A549 (cell line): ENCODE measurements around the gene NRXN3. TPM values are rescaled to one million over a fixed set of nuclear protein-coding genes. Genes with fewer than 3 reads are reported as not detected.

ENCODE experiments used
- ATAC-seq, 2 experiments: fragments of 200-7000 bp in 1 of 2; fragments of >200 bp in 1 of 2; cut with Nextera tagmentation in 1 of 2; cut with Tn5 transposase in 1 of 2; 3 replicates each; pipeline versions ENCODE4 v1.8.0 to v1.9.1; 2018 to 2020; ENCODE audit warnings: mild to moderate bottlenecking in 1 of 2, moderate library complexity in 1 of 2
- CTCF ChIA-PET: fragments of 300-600 bp; sonication (Branson Sonifier 250); formaldehyde crosslinking; extraction: SDS; loops from one replicate; lab custom pipeline; 2021; ENCODE audit warnings: antibody characterized with exemption, inconsistent platforms; lab: Yijun Ruan, JAX
- POLR2A ChIA-PET: fragments of 350-600 bp; formaldehyde crosslinking; extraction: SDS; loops from one replicate; lab custom pipeline; 2021; ENCODE audit warnings: antibody characterized with exemption, inconsistent platforms; lab: Yijun Ruan, JAX
- DNase-seq, 2 experiments: peaks; one replicate each; pipeline versions ENCODE4 v3.0.0 to v3.0.0-alpha.2; 2011 to 2016; ENCODE audit warnings: low read depth in 1 of 2, low spot score in 1 of 2
- FAIRE-seq: peaks from 2 replicates; lab custom pipeline; 2011; peaks lifted over from hg19 to GRCh38; lab: Jason Lieb, UNC
- H3K27ac ChIP-seq, 2 experiments: fragments of >200 bp; sonication (Bioruptor Twin); formaldehyde crosslinking; 3 replicates each; pipeline ENCODE4 v1.5.1; 2016 to 2017
- H3K4me1 ChIP-seq: fragments of >200 bp; sonication (Bioruptor Twin); formaldehyde crosslinking; 3 replicates; pipeline ENCODE4 v1.6.1; 2016
- H3K4me2 ChIP-seq: fragments of >200 bp; sonication (Bioruptor Twin); formaldehyde crosslinking; 3 replicates; pipeline ENCODE4 v1.6.1; 2016
- H3K4me3 ChIP-seq: fragments of >200 bp; sonication (Bioruptor Twin); formaldehyde crosslinking; 3 replicates; pipeline ENCODE4 v1.5.1; 2016
- H3K9me3 ChIP-seq: fragments of >200 bp; sonication (Bioruptor Twin); formaldehyde crosslinking; 3 replicates; pipeline ENCODE4 v1.6.1; 2016
- CBX2 ChIP-seq: fragments of 200-600 bp; sonication (generic); IDR thresholded peaks from 2 replicates; pipeline ENCODE4 v1.6.1; 2016; ENCODE audit warnings: low read depth, mild to moderate bottlenecking, borderline replicate concordance
- CBX8 ChIP-seq: fragments of 200-600 bp; sonication (generic); IDR thresholded peaks from 2 replicates; pipeline ENCODE4 v1.6.1; 2016
- CHD2 ChIP-seq: fragments of 150-350 bp; IDR thresholded peaks from 2 replicates; pipeline ENCODE4 v1.6.1; 2014; ENCODE audit warnings: low read length; ENCODE audit not compliant: partially characterized antibody
- EHF ChIP-seq: fragments of 250-450 bp; sonication (Bioruptor Pico); IDR thresholded peaks from 2 replicates; pipeline ENCODE4 v1.5.0; 2020; ENCODE audit warnings: mild to moderate bottlenecking
- EP300 ChIP-seq, 2 experiments: fragments of >200 bp; sonication (Bioruptor Twin); formaldehyde crosslinking; IDR thresholded peaks; 2 replicates in 1 of 2; 3 replicates in 1 of 2; pipeline ENCODE4 v1.6.1; 2016 to 2017
- FOXS1 ChIP-seq: fragments of 250-450 bp; sonication (Bioruptor Pico); IDR thresholded peaks from 2 replicates; pipeline ENCODE4 v1.5.0; 2020; ENCODE audit warnings: mild to moderate bottlenecking, moderate library complexity
- HES2 ChIP-seq: fragments of >200 bp; sonication (Bioruptor Twin); formaldehyde crosslinking; IDR thresholded peaks from 2 replicates; pipeline ENCODE4 v1.6.1; 2016
- HEYL ChIP-seq: fragments of 250-450 bp; sonication (Bioruptor Pico); IDR thresholded peaks from 2 replicates; pipeline ENCODE4 v1.8.0; 2021; ENCODE audit warnings: mild to moderate bottlenecking, moderate library complexity
- HOXA7 ChIP-seq: fragments of 250-450 bp; sonication (Bioruptor Pico); IDR thresholded peaks from 2 replicates; pipeline ENCODE4 v1.5.0; 2020; ENCODE audit warnings: mild to moderate bottlenecking, moderate library complexity
- HOXB13 ChIP-seq: fragments of 250-450 bp; sonication (Bioruptor Pico); IDR thresholded peaks from 2 replicates; pipeline ENCODE4 v1.5.0; 2020; ENCODE audit warnings: low read depth, mild to moderate bottlenecking, moderate library complexity
- HOXB5 ChIP-seq: fragments of 250-450 bp; sonication (Bioruptor Pico); IDR thresholded peaks from 2 replicates; pipeline ENCODE4 v1.5.0; 2020; ENCODE audit warnings: mild to moderate bottlenecking, moderate library complexity
- JUN ChIP-seq, 2 experiments: fragments of >200 bp; sonication (Bioruptor Twin); formaldehyde crosslinking; IDR thresholded peaks; 2 replicates in 1 of 2; 3 replicates in 1 of 2; pipeline ENCODE4 v1.6.1; 2016 to 2017
- KDM5A ChIP-seq: fragments of 200-600 bp; sonication (generic); IDR thresholded peaks from 2 replicates; pipeline ENCODE4 v1.6.1; 2016; ENCODE audit warnings: antibody characterized with exemption, mild to moderate bottlenecking
- MAFK ChIP-seq: fragments of 450-650 bp; IDR thresholded peaks from 2 replicates; pipeline ENCODE4 v1.6.1; 2014; ENCODE audit not compliant: partially characterized antibody
- MAZ ChIP-seq: fragments of 150-350 bp; IDR thresholded peaks from 2 replicates; pipeline ENCODE4 v1.6.1; 2014; ENCODE audit warnings: antibody characterized with exemption, low read depth, low read length, borderline replicate concordance
- NFE2L2 ChIP-seq: fragments of 150-350 bp; conservative IDR thresholded peaks from 2 replicates; pipeline ENCODE4 v1.6.1; 2014; ENCODE audit warnings: low read length
- PHF8 ChIP-seq: fragments of 200-600 bp; sonication (generic); IDR thresholded peaks from 2 replicates; pipeline ENCODE4 v1.6.1; 2016; ENCODE audit warnings: low read depth, mild to moderate bottlenecking, antibody characterized with exemption, moderate library complexity, borderline replicate concordance
- POLR2AphosphoS2 ChIP-seq: conservative IDR thresholded peaks from 2 replicates; pipeline ENCODE4 v1.6.1; 2012; ENCODE audit warnings: low read length, improper control_type of control experiment, inconsistent platforms
- RAD21 ChIP-seq, 2 experiments: fragments of >200 bp in 1 of 2; sonication (Bioruptor Twin) in 1 of 2; formaldehyde crosslinking in 1 of 2; IDR thresholded peaks in 1 of 2; conservative IDR thresholded peaks in 1 of 2; 2 replicates in 1 of 2; 3 replicates in 1 of 2; pipeline ENCODE4 v1.6.1; 2012 to 2018; ENCODE audit warnings: inconsistent platforms in 1 of 2
- REST ChIP-seq: fragments of 200-600 bp; sonication (generic); IDR thresholded peaks from 2 replicates; pipeline ENCODE4 v1.6.1; 2016; ENCODE audit warnings: antibody characterized with exemption, mild to moderate bottlenecking, moderate library complexity
- RFX5 ChIP-seq: fragments of 450-650 bp; IDR thresholded peaks from 2 replicates; pipeline ENCODE4 v1.7.1; 2014; ENCODE audit warnings: antibody characterized with exemption, mild to moderate bottlenecking, moderate library complexity
- RNF2 ChIP-seq: fragments of 200-600 bp; sonication (generic); IDR thresholded peaks from 2 replicates; pipeline ENCODE4 v1.6.1; 2016; ENCODE audit warnings: low read depth, mild to moderate bottlenecking, antibody characterized with exemption, moderate library complexity, borderline replicate concordance
- SREBF2 ChIP-seq: fragments of 450-650 bp; IDR thresholded peaks from 2 replicates; pipeline ENCODE4 v1.6.1; 2014; ENCODE audit warnings: mild to moderate bottlenecking, moderate library complexity
- ZSCAN20 ChIP-seq: fragments of 250-450 bp; sonication (Bioruptor Pico); IDR thresholded peaks from 2 replicates; pipeline ENCODE4 v1.8.0; 2022; ENCODE audit warnings: mild to moderate bottlenecking, moderate library complexity
- whole genome bisulfite sequencing: methylation state at CpG from one replicate; pipeline ENCODE4 v1.1.6; 2017; ENCODE audit errors: missing lambda C conversion rate; 5-methylcytosine and 5-hydroxymethylcytosine counted together
- polyA plus RNA-seq, 4 experiments: library from polyadenylated mRNA; depleted of rRNA in 3 of 4; stranded (reverse); fragments of >200 nt; fragmentation: RNase III in 1 of 4; extraction: RNeasy Plus Mini Kit Qiagen cat#74134 plus additional on column Dnase treatment in 1 of 4; gene quantifications; 2 replicates in 3 of 4; 3 replicates in 1 of 4; pipeline ENCODE4 v1.2.3, GENCODE V29; 2011 to 2017
- TF ChIP-seq, protein P1 (sequence below): fragments of >200 bp; sonication (Bioruptor Twin); formaldehyde crosslinking; IDR thresholded peaks from 3 replicates; pipeline ENCODE4 v1.6.1; 2016
- TF ChIP-seq, protein P2 (sequence below): fragments of 250-450 bp; sonication (Bioruptor Pico); IDR thresholded peaks from 2 replicates; pipeline ENCODE4 v1.5.0; 2021; ENCODE audit warnings: mild to moderate bottlenecking, moderate library complexity, borderline replicate concordance

The NRXN3 gene
- polyA plus RNA-seq, 2 of the 4 experiments (the other 2 are of a cell fraction): 0.62 to 2.3 TPM

DNA sequence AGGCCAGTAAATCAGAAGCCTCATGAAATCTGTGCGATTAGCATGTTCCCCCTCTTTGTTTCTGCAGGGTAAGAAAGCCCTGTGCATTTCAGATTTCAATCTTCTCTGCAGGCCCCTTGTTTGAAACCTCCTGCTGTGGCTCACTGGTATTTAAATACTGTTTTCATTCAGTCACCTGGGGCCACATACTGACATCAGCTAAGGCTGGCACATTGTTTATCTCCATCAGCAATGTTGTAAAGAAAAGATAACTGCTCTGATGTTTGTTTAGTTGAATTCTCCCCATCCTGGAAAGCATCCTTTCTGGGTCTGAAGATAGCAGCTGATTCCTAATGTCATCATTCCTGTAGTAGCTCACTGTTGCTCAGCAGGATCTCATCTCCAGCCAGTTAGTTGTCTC lies 554.9 kb downstream of the NRXN3 start:
- ChIA-PET POLR2A (no interaction called here), CTCF (no interaction called here)
- TF ChIP-seq RFX5: no peak
- no peak for TF ChIP-seq KDM5A
- TF ChIP-seq HEYL: no peak
- TF ChIP-seq EP300 (IDR thresholded peaks at IDR 0.05): no peak
- TF ChIP-seq PHF8: no peak
- no peak for TF ChIP-seq SREBF2
- TF ChIP-seq MAFK: no peak
- no peak for TF ChIP-seq RAD21 (conservative IDR thresholded peaks at IDR 0.05 in 1 of 2, IDR thresholded peaks at IDR 0.05 in 1 of 2)
- no peak for TF ChIP-seq JUN (IDR thresholded peaks at IDR 0.05)
- TF ChIP-seq EHF (CRISPR knock-in tag): no peak
- TF ChIP-seq POLR2AphosphoS2: no peak
- no peak for TF ChIP-seq NFE2L2
- no peak for TF ChIP-seq RNF2
- TF ChIP-seq, protein P1, sequence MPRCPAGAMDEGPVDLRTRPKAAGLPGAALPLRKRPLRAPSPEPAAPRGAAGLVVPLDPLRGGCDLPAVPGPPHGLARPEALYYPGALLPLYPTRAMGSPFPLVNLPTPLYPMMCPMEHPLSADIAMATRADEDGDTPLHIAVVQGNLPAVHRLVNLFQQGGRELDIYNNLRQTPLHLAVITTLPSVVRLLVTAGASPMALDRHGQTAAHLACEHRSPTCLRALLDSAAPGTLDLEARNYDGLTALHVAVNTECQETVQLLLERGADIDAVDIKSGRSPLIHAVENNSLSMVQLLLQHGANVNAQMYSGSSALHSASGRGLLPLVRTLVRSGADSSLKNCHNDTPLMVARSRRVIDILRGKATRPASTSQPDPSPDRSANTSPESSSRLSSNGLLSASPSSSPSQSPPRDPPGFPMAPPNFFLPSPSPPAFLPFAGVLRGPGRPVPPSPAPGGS: no peak
- no peak for TF ChIP-seq ZSCAN20 (CRISPR knock-in tag)
- no peak for TF ChIP-seq HES2
- no peak for TF ChIP-seq CBX2
- TF ChIP-seq, protein P2, sequence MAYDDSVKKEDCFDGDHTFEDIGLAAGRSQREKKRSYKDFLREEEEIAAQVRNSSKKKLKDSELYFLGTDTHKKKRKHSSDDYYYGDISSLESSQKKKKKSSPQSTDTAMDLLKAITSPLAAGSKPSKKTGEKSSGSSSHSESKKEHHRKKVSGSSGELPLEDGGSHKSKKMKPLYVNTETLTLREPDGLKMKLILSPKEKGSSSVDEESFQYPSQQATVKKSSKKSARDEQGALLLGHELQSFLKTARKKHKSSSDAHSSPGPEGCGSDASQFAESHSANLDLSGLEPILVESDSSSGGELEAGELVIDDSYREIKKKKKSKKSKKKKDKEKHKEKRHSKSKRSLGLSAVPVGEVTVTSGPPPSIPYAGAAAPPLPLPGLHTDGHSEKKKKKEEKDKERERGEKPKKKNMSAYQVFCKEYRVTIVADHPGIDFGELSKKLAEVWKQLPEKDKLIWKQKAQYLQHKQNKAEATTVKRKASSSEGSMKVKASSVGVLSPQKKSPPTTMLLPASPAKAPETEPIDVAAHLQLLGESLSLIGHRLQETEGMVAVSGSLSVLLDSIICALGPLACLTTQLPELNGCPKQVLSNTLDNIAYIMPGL: no peak
- no peak for TF ChIP-seq CBX8
- Histone ChIP-seq H3K4me1 (no peaks in the 10 kb centered on the region), H3K9me3 (no peaks in the 10 kb centered on the region), H3K4me3 (no peak overlapping the region), H3K27ac (no peak overlapping the region), H3K4me2 (no peak overlapping the region)
- ATAC-seq: no peak
- DNase-seq: no peak
- WGBS: 8% methylated on average over 1 of the region's 1 CpG
- no peak for FAIRE-seq

DNA sequence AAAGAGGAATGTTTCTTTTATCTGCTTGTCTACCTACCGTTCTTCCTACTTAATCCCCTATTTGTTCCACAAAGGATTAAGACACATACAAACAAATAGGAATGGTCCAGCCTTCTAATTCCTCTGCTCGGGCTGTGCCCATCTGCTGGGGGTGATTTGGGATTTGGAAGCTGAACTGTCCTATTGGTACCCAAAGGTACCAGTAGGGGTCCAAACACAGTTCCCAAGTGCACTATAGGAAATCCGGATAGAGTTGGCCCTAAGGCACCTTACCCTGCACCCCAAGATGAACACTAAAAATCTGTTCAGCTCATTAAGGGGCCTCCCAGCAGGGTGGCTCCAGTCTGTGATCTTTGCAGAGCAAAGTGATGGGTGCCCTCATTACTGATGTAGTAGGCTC lies 566.9 kb downstream of the NRXN3 start:
- ChIA-PET POLR2A (no interaction called here), CTCF (no interaction called here)
- FAIRE-seq: no peak
- H3K27ac ChIP-seq: no peak overlapping the region
- no peak for ATAC-seq
- WGBS: 2% methylated on average over 3 of the region's 3 CpGs
- TF ChIP-seq EHF (CRISPR knock-in tag) (no peak), CHD2 (no peak), RFX5 (no peak)
- no peak overlapping the region for H3K4me2 ChIP-seq
- no peaks in the 10 kb centered on the region for H3K4me1 ChIP-seq
- no peak overlapping the region for H3K4me3 ChIP-seq
- H3K9me3 ChIP-seq: no peaks in the 10 kb centered on the region
- DNase-seq: no peak

- DNase-seq: no peak
- no peak for FAIRE-seq
- no peaks in the 10 kb centered on the region for H3K4me1 ChIP-seq
- 6% methylated on average over 6 of the region's 6 CpGs for WGBS
- POLR2A ChIA-PET: no interaction called here
- no peak for TF ChIP-seq HOXA7 (CRISPR knock-in tag)
- no peak for TF ChIP-seq CHD2
- TF ChIP-seq RAD21 (conservative IDR thresholded peaks at IDR 0.05 in 1 of 2, IDR thresholded peaks at IDR 0.05 in 1 of 2): no peak
- no peak for TF ChIP-seq REST
- TF ChIP-seq HOXB13 (CRISPR knock-in tag): no peak
- no peak for TF ChIP-seq HOXB5 (CRISPR knock-in tag)
- no peak for TF ChIP-seq MAZ
- TF ChIP-seq FOXS1 (CRISPR knock-in tag): no peak
- TF ChIP-seq, all 56 proteins: peak for 0
- Histone ChIP-seq H3K27ac (no peak overlapping the region), H3K4me3 (no peak overlapping the region), H3K9me3 (no peaks in the 10 kb centered on the region), H3K4me2 (no peak overlapping the region)
- CTCF ChIA-PET: no interaction called here
- ATAC-seq: no peak
These were observed 567.4 kb downstream of the NRXN3 start for GRCh38 chr14:78737601-78738000.
